ENCODE data around the gene FAM187B.
"Not testable (repeated sequence)": the region's sequence is repeated elsewhere in the genome, so short reads cannot be mapped to it uniquely, and the experiment has no call there.

FAM187B gene

GRCh38 chr19:35199481-35199880, 29.1 kb downstream of the FAM187B start:
- no peak for DNase-seq (ENCODE audit: extremely low spot score)
- POLR2A ChIA-PET: interaction anchor here (0.5 kb wide), 1 partner anchor 56 kb away, joined by 3 read pairs; the partner anchor contains the start of gene FXYD7
- CTCF ChIA-PET: interaction anchor here (1.4 to 2.6 kb wide), 2 partner anchors 9 to 58 kb away, joined by 6 to 9 read pairs; no protein-coding TSS in a partner anchor
- TF ChIP-seq CTCF (IDR thresholded peaks at IDR 0.05; ENCODE audit: control extremely low read depth, extremely low read depth, low read depth, missing control alignments): no peak

- CTCF ChIA-PET; POLR2A ChIA-PET; DNase-seq (ENCODE audit: extremely low spot score): not testable (repeated sequence)
Measured at GRCh38 chr19:35196861-35197260, 31.7 kb downstream of the FAM187B start.

GRCh38 chr19:35195830-35196229, 32.7 kb downstream of the FAM187B start:
- CTCF ChIA-PET: interaction anchor here (0.6 to 1.5 kb wide), 2 partner anchors 13 to 60 kb away, joined by 3 to 5 read pairs; partner anchors contain the start of gene LGI4
- POLR2A ChIA-PET: no interaction called here
- no peak for TF ChIP-seq CTCF (IDR thresholded peaks at IDR 0.05; ENCODE audit: control extremely low read depth, extremely low read depth, low read depth, missing control alignments)
- DNase-seq (ENCODE audit: extremely low spot score): no peak

- POLR2A ChIA-PET: no interaction called here
- no peak for DNase-seq (ENCODE audit: extremely low spot score)
- CTCF ChIA-PET: interaction anchor here (1.2 to 1.8 kb wide), 4 partner anchors 15 to 75 kb away, joined by 3 to 5 read pairs (median 4); partner anchors contain the start of genes LGI4 and USF2
- TF ChIP-seq CTCF (IDR thresholded peaks at IDR 0.05; ENCODE audit: control extremely low read depth, extremely low read depth, low read depth, missing control alignments): no peak
Measured at GRCh38 chr19:35194012-35194984, 34.2 kb downstream of the FAM187B start.

- ChIA-PET POLR2A (no interaction called here), CTCF (interaction anchor here (1.1 kb wide), 1 partner anchor 50 kb away, joined by 4 read pairs; the partner anchor contains the start of gene LGI4)
- no peak for DNase-seq (ENCODE audit: extremely low spot score)
- TF ChIP-seq CTCF (IDR thresholded peaks at IDR 0.05; ENCODE audit: control extremely low read depth, extremely low read depth, low read depth, missing control alignments): no peak
Measured at GRCh38 chr19:35184884-35185283, 43.7 kb downstream of the FAM187B start.

GRCh38 chr19:35184267-35184666, 44.3 kb downstream of the FAM187B start:
- ChIA-PET CTCF (no interaction called here), POLR2A (no interaction called here)
- no peak for DNase-seq (ENCODE audit: extremely low spot score)
- TF ChIP-seq CTCF (IDR thresholded peaks at IDR 0.05; ENCODE audit: control extremely low read depth, extremely low read depth, low read depth, missing control alignments): no peak

- TF ChIP-seq CTCF (IDR thresholded peaks at IDR 0.05; ENCODE audit: control extremely low read depth, extremely low read depth, low read depth, missing control alignments): no peak
- CTCF ChIA-PET: interaction anchor here (1.0 to 1.2 kb wide), 2 partner anchors 22 to 46 kb away, joined by 3 read pairs; partner anchors contain the start of gene LGI4
Measured at GRCh38 chr19:35181387-35181786, 47.2 kb downstream of the FAM187B start.

More at GRCh38 chr19:35181387-35181786, 47.2 kb downstream of the FAM187B start:
- POLR2A ChIA-PET: no interaction called here
- no peak for DNase-seq (ENCODE audit: extremely low spot score)
